Measurements from ENCODE around the gene OLAH.
"Not testable (repeated sequence)": the region's sequence is repeated elsewhere in the genome, so short reads cannot be mapped to it uniquely, and the experiment has no call there.

OLAH gene

DNA sequence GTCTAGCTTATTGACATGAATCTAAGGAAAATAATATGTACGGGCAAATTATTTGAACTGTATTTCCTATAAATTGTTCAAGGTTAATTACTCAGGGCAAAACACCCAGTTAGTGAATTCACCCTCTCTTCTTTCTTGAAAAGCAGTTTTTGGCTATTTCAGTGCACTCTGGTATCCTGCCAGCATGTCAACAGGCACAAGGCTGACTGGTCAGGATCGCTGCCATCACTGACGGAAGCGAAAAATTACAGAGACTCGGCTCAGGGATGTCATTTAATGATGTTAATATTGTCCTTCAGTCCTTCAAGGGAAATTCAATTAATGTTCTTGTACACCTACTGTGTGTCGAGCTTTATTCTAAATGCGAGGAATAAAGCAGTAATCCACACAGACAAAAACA is 28.3 kb upstream of the OLAH start:
- H3K36me3 ChIP-seq (ENCODE audit: control insufficient read depth in 2 of 2, insufficient read depth in 1 of 2, low read length in 2 of 2) = no peaks in the 10 kb centered on the region
- no peak overlapping the region for H3K27ac ChIP-seq (ENCODE audit: extremely low read depth, low read depth, low read length)
- TF ChIP-seq BCL11A (tag by site-specific recombination; IDR thresholded peaks at IDR 0.05; ENCODE audit: low read depth) (no peak), ZNF354C (tag by site-specific recombination; IDR thresholded peaks at IDR 0.05; ENCODE audit: borderline replicate concordance, low read depth) (no peak), ZNF837 (tag by site-specific recombination; IDR thresholded peaks at IDR 0.05) (no peak), ZNF174 (tag by site-specific recombination; IDR thresholded peaks at IDR 0.05) (no peak), ZNF76 (tag by site-specific recombination; IDR thresholded peaks at IDR 0.05; ENCODE audit: borderline replicate concordance, low read depth) (no peak), SALL2 (tag by site-specific recombination; IDR thresholded peaks at IDR 0.05; ENCODE audit: borderline replicate concordance) (no peak), ZNF571 (tag by site-specific recombination; IDR thresholded peaks at IDR 0.05) (no peak), ZNF701 (tag by site-specific recombination; IDR thresholded peaks at IDR 0.05) (no peak), ZNF473 (tag by site-specific recombination; IDR thresholded peaks at IDR 0.05) (no peak), ZNF112 (tag by site-specific recombination; IDR thresholded peaks at IDR 0.05) (no peak), ZNF350 (tag by site-specific recombination; IDR thresholded peaks at IDR 0.05) (no peak)
- TF ChIP-seq, protein P1, sequence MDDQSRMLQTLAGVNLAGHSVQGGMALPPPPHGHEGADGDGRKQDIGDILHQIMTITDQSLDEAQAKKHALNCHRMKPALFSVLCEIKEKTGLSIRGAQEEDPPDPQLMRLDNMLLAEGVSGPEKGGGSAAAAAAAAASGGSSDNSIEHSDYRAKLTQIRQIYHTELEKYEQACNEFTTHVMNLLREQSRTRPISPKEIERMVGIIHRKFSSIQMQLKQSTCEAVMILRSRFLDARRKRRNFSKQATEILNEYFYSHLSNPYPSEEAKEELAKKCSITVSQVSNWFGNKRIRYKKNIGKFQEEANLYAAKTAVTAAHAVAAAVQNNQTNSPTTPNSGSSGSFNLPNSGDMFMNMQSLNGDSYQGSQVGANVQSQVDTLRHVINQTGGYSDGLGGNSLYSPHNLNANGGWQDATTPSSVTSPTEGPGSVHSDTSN (CRISPR knock-in tag; IDR thresholded peaks at IDR 0.05) = no peak
- TF ChIP-seq, protein P2, sequence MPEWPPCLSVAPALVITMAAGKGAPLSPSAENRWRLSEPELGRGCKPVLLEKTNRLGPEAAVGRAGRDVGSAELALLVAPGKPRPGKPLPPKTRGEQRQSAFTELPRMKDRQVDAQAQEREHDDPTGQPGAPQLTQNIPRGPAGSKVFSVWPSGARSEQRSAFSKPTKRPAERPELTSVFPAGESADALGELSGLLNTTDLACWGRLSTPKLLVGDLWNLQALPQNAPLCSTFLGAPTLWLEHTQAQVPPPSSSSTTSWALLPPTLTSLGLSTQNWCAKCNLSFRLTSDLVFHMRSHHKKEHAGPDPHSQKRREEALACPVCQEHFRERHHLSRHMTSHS (tag by site-specific recombination; IDR thresholded peaks at IDR 0.05) = no peak
- TF ChIP-seq, protein P3, sequence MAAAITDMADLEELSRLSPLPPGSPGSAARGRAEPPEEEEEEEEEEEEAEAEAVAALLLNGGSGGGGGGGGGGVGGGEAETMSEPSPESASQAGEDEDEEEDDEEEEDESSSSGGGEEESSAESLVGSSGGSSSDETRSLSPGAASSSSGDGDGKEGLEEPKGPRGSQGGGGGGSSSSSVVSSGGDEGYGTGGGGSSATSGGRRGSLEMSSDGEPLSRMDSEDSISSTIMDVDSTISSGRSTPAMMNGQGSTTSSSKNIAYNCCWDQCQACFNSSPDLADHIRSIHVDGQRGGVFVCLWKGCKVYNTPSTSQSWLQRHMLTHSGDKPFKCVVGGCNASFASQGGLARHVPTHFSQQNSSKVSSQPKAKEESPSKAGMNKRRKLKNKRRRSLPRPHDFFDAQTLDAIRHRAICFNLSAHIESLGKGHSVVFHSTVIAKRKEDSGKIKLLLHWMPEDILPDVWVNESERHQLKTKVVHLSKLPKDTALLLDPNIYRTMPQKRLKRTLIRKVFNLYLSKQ (tag by site-specific recombination; IDR thresholded peaks at IDR 0.05; ENCODE audit: borderline replicate concordance) = no peak
- TF ChIP-seq, protein P4, sequence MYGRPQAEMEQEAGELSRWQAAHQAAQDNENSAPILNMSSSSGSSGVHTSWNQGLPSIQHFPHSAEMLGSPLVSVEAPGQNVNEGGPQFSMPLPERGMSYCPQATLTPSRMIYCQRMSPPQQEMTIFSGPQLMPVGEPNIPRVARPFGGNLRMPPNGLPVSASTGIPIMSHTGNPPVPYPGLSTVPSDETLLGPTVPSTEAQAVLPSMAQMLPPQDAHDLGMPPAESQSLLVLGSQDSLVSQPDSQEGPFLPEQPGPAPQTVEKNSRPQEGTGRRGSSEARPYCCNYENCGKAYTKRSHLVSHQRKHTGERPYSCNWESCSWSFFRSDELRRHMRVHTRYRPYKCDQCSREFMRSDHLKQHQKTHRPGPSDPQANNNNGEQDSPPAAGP (tag by site-specific recombination; IDR thresholded peaks at IDR 0.05) = no peak
- TF ChIP-seq, protein P5, sequence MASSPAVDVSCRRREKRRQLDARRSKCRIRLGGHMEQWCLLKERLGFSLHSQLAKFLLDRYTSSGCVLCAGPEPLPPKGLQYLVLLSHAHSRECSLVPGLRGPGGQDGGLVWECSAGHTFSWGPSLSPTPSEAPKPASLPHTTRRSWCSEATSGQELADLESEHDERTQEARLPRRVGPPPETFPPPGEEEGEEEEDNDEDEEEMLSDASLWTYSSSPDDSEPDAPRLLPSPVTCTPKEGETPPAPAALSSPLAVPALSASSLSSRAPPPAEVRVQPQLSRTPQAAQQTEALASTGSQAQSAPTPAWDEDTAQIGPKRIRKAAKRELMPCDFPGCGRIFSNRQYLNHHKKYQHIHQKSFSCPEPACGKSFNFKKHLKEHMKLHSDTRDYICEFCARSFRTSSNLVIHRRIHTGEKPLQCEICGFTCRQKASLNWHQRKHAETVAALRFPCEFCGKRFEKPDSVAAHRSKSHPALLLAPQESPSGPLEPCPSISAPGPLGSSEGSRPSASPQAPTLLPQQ (tag by site-specific recombination; IDR thresholded peaks at IDR 0.05) = no peak
- TF ChIP-seq, protein P6, sequence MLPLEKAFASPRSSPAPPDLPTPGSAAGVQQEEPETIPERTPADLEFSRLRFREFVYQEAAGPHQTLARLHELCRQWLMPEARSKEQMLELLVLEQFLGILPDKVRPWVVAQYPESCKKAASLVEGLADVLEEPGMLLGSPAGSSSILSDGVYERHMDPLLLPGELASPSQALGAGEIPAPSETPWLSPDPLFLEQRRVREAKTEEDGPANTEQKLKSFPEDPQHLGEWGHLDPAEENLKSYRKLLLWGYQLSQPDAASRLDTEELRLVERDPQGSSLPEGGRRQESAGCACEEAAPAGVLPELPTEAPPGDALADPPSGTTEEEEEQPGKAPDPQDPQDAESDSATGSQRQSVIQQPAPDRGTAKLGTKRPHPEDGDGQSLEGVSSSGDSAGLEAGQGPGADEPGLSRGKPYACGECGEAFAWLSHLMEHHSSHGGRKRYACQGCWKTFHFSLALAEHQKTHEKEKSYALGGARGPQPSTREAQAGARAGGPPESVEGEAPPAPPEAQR (tag by site-specific recombination; IDR thresholded peaks at IDR 0.05) = no peak
- TF ChIP-seq, protein P7, sequence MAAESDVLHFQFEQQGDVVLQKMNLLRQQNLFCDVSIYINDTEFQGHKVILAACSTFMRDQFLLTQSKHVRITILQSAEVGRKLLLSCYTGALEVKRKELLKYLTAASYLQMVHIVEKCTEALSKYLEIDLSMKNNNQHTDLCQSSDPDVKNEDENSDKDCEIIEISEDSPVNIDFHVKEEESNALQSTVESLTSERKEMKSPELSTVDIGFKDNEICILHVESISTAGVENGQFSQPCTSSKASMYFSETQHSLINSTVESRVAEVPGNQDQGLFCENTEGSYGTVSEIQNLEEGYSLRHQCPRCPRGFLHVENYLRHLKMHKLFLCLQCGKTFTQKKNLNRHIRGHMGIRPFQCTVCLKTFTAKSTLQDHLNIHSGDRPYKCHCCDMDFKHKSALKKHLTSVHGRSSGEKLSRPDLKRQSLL (tag by site-specific recombination; IDR thresholded peaks at IDR 0.05) = no peak
- TF ChIP-seq, protein P8, sequence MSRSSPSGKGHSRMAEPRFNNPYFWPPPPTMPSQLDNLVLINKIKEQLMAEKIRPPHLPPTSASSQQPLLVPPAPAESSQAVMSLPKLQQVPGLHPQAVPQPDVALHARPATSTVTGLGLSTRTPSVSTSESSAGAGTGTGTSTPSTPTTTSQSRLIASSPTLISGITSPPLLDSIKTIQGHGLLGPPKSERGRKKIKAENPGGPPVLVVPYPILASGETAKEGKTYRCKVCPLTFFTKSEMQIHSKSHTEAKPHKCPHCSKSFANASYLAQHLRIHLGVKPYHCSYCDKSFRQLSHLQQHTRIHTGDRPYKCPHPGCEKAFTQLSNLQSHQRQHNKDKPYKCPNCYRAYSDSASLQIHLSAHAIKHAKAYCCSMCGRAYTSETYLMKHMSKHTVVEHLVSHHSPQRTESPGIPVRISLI (tag by site-specific recombination; IDR thresholded peaks at IDR 0.05) = no peak
- no peaks in the 10 kb centered on the region for H3K4me1 ChIP-seq (ENCODE audit: control insufficient read depth, insufficient read depth, low read length)
- CTCF ChIA-PET = no interaction called here
- no peaks in the 10 kb centered on the region for H3K9me3 ChIP-seq (ENCODE audit: control insufficient read depth, insufficient read depth, low read depth, low read length)
- POLR2A ChIA-PET = no interaction called here
- H3K4me3 ChIP-seq (ENCODE audit: low read depth, low read length) = no peak overlapping the region

DNA sequence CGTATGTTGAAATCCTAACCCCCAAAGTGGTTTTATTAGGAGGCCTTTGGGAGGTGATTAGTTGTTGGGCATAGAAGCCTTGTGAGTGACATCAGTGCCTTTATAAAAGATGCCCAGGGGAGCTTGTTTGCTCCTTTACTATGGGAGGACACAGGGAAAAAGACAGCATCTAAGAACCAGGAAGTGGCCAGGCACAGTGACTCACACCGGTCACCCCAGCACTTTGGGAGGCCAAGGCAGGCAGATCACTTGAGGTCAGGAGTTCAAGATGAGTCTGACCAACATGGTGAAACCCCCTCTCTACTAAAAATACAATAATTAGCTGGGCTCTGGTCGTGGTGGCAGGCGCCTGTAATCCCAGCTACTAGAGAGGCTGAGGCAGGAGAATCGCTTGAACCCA is 22.8 kb upstream of the OLAH start:
- H3K4me1 ChIP-seq (ENCODE audit: control insufficient read depth, insufficient read depth, low read length); H3K36me3 ChIP-seq (ENCODE audit: control insufficient read depth in 2 of 2, insufficient read depth in 1 of 2, low read length in 2 of 2); H3K9me3 ChIP-seq (ENCODE audit: control insufficient read depth, insufficient read depth, low read depth, low read length); H3K4me3 ChIP-seq (ENCODE audit: low read depth, low read length); H3K27ac ChIP-seq (ENCODE audit: extremely low read depth, low read depth, low read length); POLR2A ChIA-PET: not testable (repeated sequence)
- CTCF ChIA-PET = interaction anchor here (1.2 kb wide), 1 partner anchor 59 kb away, joined by 3 read pairs; no protein-coding TSS in a partner anchor
